K562 (cell line): ENCODE data around the gene PKD2. TPM values are rescaled to one million over a fixed set of nuclear protein-coding genes. Genes with fewer than 3 reads are reported as not detected.
A peak's percentile ranks its signal among the peaks of the same experiment; 100 is the strongest.

Experiments used
- ATAC-seq: fragments of 200-7000 bp; cut with Tn5 transposase; 3 replicates; pipeline ENCODE4 v1.9.1; 2020; ENCODE audit warnings: moderate library complexity
- BruUV-seq: library from RNA; stranded (reverse); fragments of 400-500 nt; replicated peaks from 2 replicates; lab custom pipeline; 2021; lab: Mats Ljungman, UMichigan
- CTCF ChIA-PET: fragments of 300-600 bp; formaldehyde crosslinking; extraction: SDS; loops from one replicate; lab custom pipeline; 2021; ENCODE audit warnings: low intra/inter-chr PET ratio; lab: Yijun Ruan, JAX
- POLR2A ChIA-PET: fragments of 300-600, 350-650 bp; sonication (Branson Sonifier 250); formaldehyde crosslinking; extraction: SDS; loops from one replicate; lab custom pipeline; 2021; ENCODE audit warnings: antibody characterized with exemption, inconsistent platforms; lab: Yijun Ruan, JAX
- DNase-seq, 4 experiments: peaks; one replicate each; pipeline versions ENCODE4 v3.0.0 to v3.0.0-alpha.2; 2011 to 2018; ENCODE audit warnings: low spot score in 3 of 4, mixed read lengths in 3 of 4; ENCODE audit errors: extremely low read depth in 1 of 4
- FAIRE-seq: peaks from 2 replicates; lab custom pipeline; 2011; peaks lifted over from hg19 to GRCh38; lab: Jason Lieb, UNC
- H2AFZ ChIP-seq: 2 replicates; pipeline ENCODE4 v1.6.0; 2011; ENCODE audit warnings: low read depth, low read length, control low read depth, inconsistent platforms
- H3K27ac ChIP-seq: fragments of 200-600 bp; 3 replicates; pipeline ENCODE4 v1.8.0; 2011; ENCODE audit warnings: low read depth, mild to moderate bottlenecking, control low read depth, inconsistent platforms, low read length, moderate library complexity, mixed read lengths; ENCODE audit errors: extremely low read depth
- H3K27me3 ChIP-seq, 2 experiments: fragments of 300-600 bp in 1 of 2; 2 replicates in 1 of 2; 3 replicates in 1 of 2; pipeline versions ENCODE4 v1.6.0 to v1.8.0; 2011; ENCODE audit warnings: inconsistent platforms in 2 of 2, low read length in 2 of 2, mild to moderate bottlenecking in 1 of 2, mixed read lengths in 1 of 2, moderate library complexity in 1 of 2; ENCODE audit not compliant: control insufficient read depth in 2 of 2, insufficient read depth in 2 of 2
- H3K36me3 ChIP-seq: fragments of 300-600 bp; 3 replicates; pipeline ENCODE4 v1.8.0; 2011; ENCODE audit warnings: mild to moderate bottlenecking, low read length, inconsistent platforms; ENCODE audit not compliant: control insufficient read depth, insufficient read depth
- H3K4me1 ChIP-seq, 2 experiments: fragments of 200-600 bp in 1 of 2; replicated peaks in 1 of 2; 2 replicates in 1 of 2; 3 replicates in 1 of 2; pipeline versions ENCODE4 v1.5.1 to v1.8.0; 2011; ENCODE audit warnings: inconsistent platforms in 2 of 2, low read length in 2 of 2, mild to moderate bottlenecking in 1 of 2, mixed read lengths in 1 of 2, moderate library complexity in 1 of 2; ENCODE audit not compliant: control insufficient read depth in 2 of 2, insufficient read depth in 2 of 2
- H3K4me2 ChIP-seq: 2 replicates; pipeline ENCODE4 v1.6.1; 2011; ENCODE audit warnings: low read length, control low read depth, inconsistent platforms, mixed read lengths; ENCODE audit not compliant: insufficient read depth
- H3K4me3 ChIP-seq: fragments of 200-600 bp; sonication (generic), shearing (Covaris generic); 2 replicates; pipeline ENCODE4 v1.5.1; 2016; ENCODE audit warnings: control low read depth, inconsistent platforms
- H3K79me2 ChIP-seq: fragments of 200-600 bp; 3 replicates; pipeline ENCODE4 v1.8.0; 2011; ENCODE audit warnings: low read length, inconsistent platforms; ENCODE audit not compliant: control insufficient read depth, insufficient read depth
- H3K9ac ChIP-seq, 2 experiments: 2 replicates each; pipeline versions ENCODE4 v1.6.0 to v1.6.1; 2011; ENCODE audit warnings: low read depth in 2 of 2, low read length in 2 of 2, control low read depth in 1 of 2, inconsistent platforms in 1 of 2, mild to moderate bottlenecking in 1 of 2, mixed read lengths in 1 of 2; ENCODE audit not compliant: insufficient read depth in 1 of 2
- H3K9me1 ChIP-seq: one replicate; pipeline ENCODE4 v1.6.0; 2011; ENCODE audit warnings: inconsistent platforms, mild to moderate bottlenecking, low read length, moderate library complexity; ENCODE audit not compliant: control insufficient read depth, insufficient read depth
- H3K9me3 ChIP-seq: replicated peaks from 2 replicates; pipeline ENCODE4 v1.5.1; 2011; ENCODE audit warnings: low read depth, low read length, inconsistent platforms; ENCODE audit not compliant: control insufficient read depth, insufficient read depth
- H4K20me1 ChIP-seq: replicated peaks from 2 replicates; pipeline ENCODE4 v1.6.1; 2011; ENCODE audit warnings: low read length, inconsistent platforms, mixed read lengths; ENCODE audit not compliant: control insufficient read depth, insufficient read depth
- ATF3 ChIP-seq, 2 experiments: fragments of 450-650 bp in 1 of 2; sonication (generic) in 1 of 2; formaldehyde crosslinking in 1 of 2; IDR thresholded peaks in 1 of 2; conservative IDR thresholded peaks in 1 of 2; 2 replicates each; pipeline versions ENCODE4 v1.6.1 to v1.8.1; 2016 to 2023; ENCODE audit warnings: mild to moderate bottlenecking in 2 of 2, moderate library complexity in 2 of 2, inconsistent platforms in 1 of 2, missing genetic modification reagents in 1 of 2
- BACH1 ChIP-seq: fragments of 200-800 bp; sonication (Bioruptor generic); IDR thresholded peaks from 2 replicates; pipeline ENCODE4 v1.6.1; 2016; ENCODE audit warnings: missing genetic modification characterization, missing compliant biosample characterization
- CBX3 ChIP-seq, 2 experiments: IDR thresholded peaks; 1 replicate in 1 of 2; 2 replicates in 1 of 2; pipeline ENCODE4 v1.6.1; 2012; ENCODE audit warnings: inconsistent platforms in 2 of 2, low read length in 2 of 2, borderline replicate concordance in 1 of 2, control low read depth in 1 of 2
- CBX5 ChIP-seq: IDR thresholded peaks from 2 replicates; pipeline ENCODE4 v1.6.1; 2014; ENCODE audit warnings: low read depth, borderline replicate concordance
- CEBPZ ChIP-seq: fragments of 150-350 bp; IDR thresholded peaks from 2 replicates; pipeline ENCODE4 v1.6.1; 2014; ENCODE audit warnings: low read depth, mild to moderate bottlenecking, low read length, borderline replicate concordance
- HDGF ChIP-seq: fragments of 450-650 bp; IDR thresholded peaks from 2 replicates; pipeline ENCODE4 v1.6.1; 2016
- HNRNPK ChIP-seq: fragments of 200-400 bp; formaldehyde crosslinking; IDR thresholded peaks from one replicate; pipeline ENCODE4 v1.6.1; 2018; ENCODE audit warnings: mild to moderate bottlenecking, low read depth, low read length; ENCODE audit not compliant: poor library complexity, severe bottlenecking
- HNRNPLL ChIP-seq: fragments of 200-400 bp; formaldehyde crosslinking; IDR thresholded peaks from 2 replicates; pipeline ENCODE4 v1.6.1; 2017; ENCODE audit warnings: low read length, low read depth, mild to moderate bottlenecking; ENCODE audit not compliant: poor library complexity, severe bottlenecking
- TRIM28 ChIP-seq: fragments of 450-650 bp; IDR thresholded peaks from 2 replicates; pipeline ENCODE4 v1.6.1; 2017
- ZFP36 ChIP-seq: fragments of 150-350 bp; IDR thresholded peaks from 2 replicates; pipeline ENCODE4 v1.6.1; 2018; ENCODE audit warnings: low read length, low read depth; ENCODE audit not compliant: partially characterized antibody
- ZNF280A ChIP-seq: fragments of 450-650 bp; IDR thresholded peaks from 2 replicates; pipeline ENCODE4 v1.6.1; 2018; ENCODE audit warnings: mild to moderate bottlenecking, low read depth; ENCODE audit not compliant: partially characterized antibody
- WGBS: fragments of 100-300 bp; shearing (Covaris generic); methylation state at CpG from one replicate; pipeline ENCODE4 v1.1.6; 2016; ENCODE audit warnings: low coverage, mixed read lengths; ENCODE audit not compliant: insufficient coverage; ENCODE audit errors: missing lambda C conversion rate; 5-methylcytosine and 5-hydroxymethylcytosine counted together
- in situ Hi-C: fragments of 300-500 bp; cut with MboI; formaldehyde crosslinking; loops from 4 replicates; pipeline ENCODE4 v1.15.0; 2018; ENCODE audit warnings: inconsistent platforms, mixed read lengths
- intact Hi-C: fragments of 100-400 bp; cut with micrococcal nuclease; formaldehyde crosslinking; loops from 2 replicates; pipeline ENCODE4 v1.14.2; 2022
- polyA plus RNA-seq, 8 experiments: library from polyadenylated mRNA; depleted of rRNA in 4 of 8; stranded (reverse) in 5 of 8; unstranded in 3 of 8; fragments of >200 nt; fragmentation: Nextera tagmentation in 2 of 8; fragmentation: Illumina TruSeq in 1 of 8; extraction: Ambion mirVana in 2 of 8; extraction: Trizol in 1 of 8; gene quantifications; 2 replicates each; pipeline versions ENCODE4 v1.2.1 to v1.2.3, GENCODE V29; 2011 to 2014; ENCODE audit warnings: inconsistent platforms in 1 of 8, missing spikeins in 1 of 8
- total RNA-seq, 7 experiments: library from RNA; depleted of rRNA in 6 of 7; stranded (reverse); fragments of >200 nt in 6 of 7; fragmentation: Illumina TruSeq in 2 of 7; extraction: Trizol in 2 of 7; gene quantifications; 2 replicates each; pipeline versions ENCODE4 v1.2.1 to v1.2.3, GENCODE V29; 2011 to 2021; ENCODE audit warnings: low replicate concordance in 1 of 7

The PKD2 gene
- total and polyA plus RNA-seq, 9 of the 15 experiments (the other 6 are each of a cell fraction or from before 2014, with no cell fraction given) = 0.11 to 1.2 (median 0.47) TPM

- no peak for TF ChIP-seq HNRNPLL
- no peak for TF ChIP-seq BACH1 (tag)
- TF ChIP-seq ATF3 (IDR thresholded peaks at IDR 0.05) = no peak
- no peak for TF ChIP-seq ATF3 (CRISPR knock-in tag; conservative IDR thresholded peaks at IDR 0.05)
- TF ChIP-seq, all 486 proteins: peak for 0
Observed at GRCh38 chr4:88115587-88115986, 108.2 kb downstream of the PKD2 start (continued).

GRCh38 chr4:88119943-88120342, 112.5 kb downstream of the PKD2 start:
- intact Hi-C loops = no loop called here
- no peak for ATAC-seq
- H3K9me3 ChIP-seq = no peaks in the 10 kb centered on the region; the same call in 1 of the 2 replicates

More at GRCh38 chr4:88119943-88120342, 112.5 kb downstream of the PKD2 start:
- ChIA-PET POLR2A (no interaction called here), CTCF (no interaction called here)
- Histone ChIP-seq H3K79me2 (no peaks in the 10 kb centered on the region), H3K9me1 (no peaks in the 10 kb centered on the region), H4K20me1 (no peaks in the 10 kb centered on the region), H3K36me3 (no peaks in the 10 kb centered on the region), H3K4me1 (no peaks in the 10 kb centered on the region), H3K27me3 (no peaks in the 10 kb centered on the region), H3K27ac (no peak overlapping the region), H3K4me2 (no peak overlapping the region), H2AFZ (no peak overlapping the region), H3K9ac (no peak overlapping the region), H3K4me3 (no peak overlapping the region)
- DNase-seq = no peak
- WGBS = 0% methylated on average over 2 of the region's 2 CpGs
- TF ChIP-seq CEBPZ (peak; percentile 39; the same call in 1 of the 2 replicates), ZNF280A (peak; percentile 91), CBX3 (IDR thresholded peaks at IDR 0.05; ENCODE audit: borderline replicate concordance in 1 of 2, low read length in 2 of 2) (peak in 1 of 2 experiments; percentile 54; a peak in 1 of 3 replicates), HDGF (no peak), HNRNPK (no peak), ZFP36 (peak; percentile 75), TRIM28 (peak; percentile 90), CBX5 (peak; percentile 41; the same call in 1 of the 2 replicates)
- BruUV-seq = no TSS peak
- no peak for FAIRE-seq
- in situ Hi-C loops = no loop called here
